ENCODE data around the gene KIF5C.

KIF5C gene

GRCh38 chr2:149039213-149039724 is 164.2 kb downstream of the KIF5C start:
- DNase-seq (ENCODE audit: low read depth in 2 of 3, low spot score in 2 of 3), result no peak

- peak in 1 of 3 experiments; percentile 51 for DNase-seq (ENCODE audit: low read depth in 2 of 3, low spot score in 2 of 3)
Observed at GRCh38 chr2:149040451-149040850, 165.4 kb downstream of the KIF5C start.

GRCh38 chr2:149041482-149041881 is 166.5 kb downstream of the KIF5C start:
- no peak for DNase-seq (ENCODE audit: low read depth in 2 of 3, low spot score in 2 of 3)

- no peak for DNase-seq (ENCODE audit: low read depth in 2 of 3, low spot score in 2 of 3)
Observed at GRCh38 chr2:149042881-149043280, 167.9 kb downstream of the KIF5C start.

GRCh38 chr2:149044500-149044899 is 169.5 kb downstream of the KIF5C start:
- DNase-seq (ENCODE audit: low read depth in 2 of 3, low spot score in 2 of 3), result no peak

GRCh38 chr2:149047118-149047517 is 172.1 kb downstream of the KIF5C start:
- no peak for DNase-seq (ENCODE audit: low read depth in 2 of 3, low spot score in 2 of 3)

GRCh38 chr2:149049142-149049541 is 174.1 kb downstream of the KIF5C start:
- no peak for DNase-seq (ENCODE audit: low read depth in 2 of 3, low spot score in 2 of 3)

GRCh38 chr2:149050188-149050587 is 175.2 kb downstream of the KIF5C start:
- no peak for DNase-seq (ENCODE audit: low read depth in 2 of 3, low spot score in 2 of 3)

GRCh38 chr2:149055751-149056150 is 180.7 kb downstream of the KIF5C start:
- no peak for DNase-seq (ENCODE audit: low read depth in 2 of 3, low spot score in 2 of 3)

GRCh38 chr2:149056541-149057255 is 181.7 kb downstream of the KIF5C start:
- no peak for DNase-seq (ENCODE audit: low read depth in 2 of 3, low spot score in 2 of 3)

GRCh38 chr2:149057401-149057800 is 182.4 kb downstream of the KIF5C start:
- no peak for DNase-seq (ENCODE audit: low read depth in 2 of 3, low spot score in 2 of 3)

GRCh38 chr2:149058936-149059335 is 183.9 kb downstream of the KIF5C start:
- no peak for DNase-seq (ENCODE audit: low read depth in 2 of 3, low spot score in 2 of 3)

GRCh38 chr2:149059822-149060221 is 184.8 kb downstream of the KIF5C start:
- DNase-seq (ENCODE audit: low read depth in 2 of 3, low spot score in 2 of 3), result no peak

GRCh38 chr2:149061133-149061745 is 186.2 kb downstream of the KIF5C start:
- DNase-seq (ENCODE audit: low read depth in 2 of 3, low spot score in 2 of 3), result no peak

- DNase-seq (ENCODE audit: low read depth in 2 of 3, low spot score in 2 of 3), result no peak
Observed at GRCh38 chr2:149062531-149062930, 187.5 kb downstream of the KIF5C start.

- DNase-seq (ENCODE audit: low read depth in 2 of 3, low spot score in 2 of 3), result no peak
Observed at GRCh38 chr2:149063177-149063576, 188.2 kb downstream of the KIF5C start.

GRCh38 chr2:149064365-149064841 is 189.4 kb downstream of the KIF5C start:
- no peak for DNase-seq (ENCODE audit: low read depth in 2 of 3, low spot score in 2 of 3)

GRCh38 chr2:149064856-149065630 is 190.0 kb downstream of the KIF5C start:
- DNase-seq (ENCODE audit: low read depth in 2 of 3, low spot score in 2 of 3), result no peak

- DNase-seq (ENCODE audit: low read depth in 2 of 3, low spot score in 2 of 3), result no peak
Observed at GRCh38 chr2:149068225-149068995, 193.4 kb downstream of the KIF5C start.

GRCh38 chr2:149068996-149069888 is 194.2 kb downstream of the KIF5C start:
- DNase-seq (ENCODE audit: low read depth in 2 of 3, low spot score in 2 of 3), result no peak

All from activated CD8-positive, alpha-beta memory T cell treated with anti-CD3 and anti-CD28 coated beads for 48 hours (primary cell).